H9 (cell line): ENCODE measurements around the gene PSPN. TPM values are rescaled to one million over a fixed set of nuclear protein-coding genes. Genes with fewer than 3 reads are reported as not detected.
A peak's percentile ranks its signal among the peaks of the same experiment; 100 is the strongest.

Experiments
- DNase-seq: peaks from one replicate; pipeline ENCODE4 v3.0.0-alpha.2; 2017
- H2AFZ ChIP-seq: one replicate; pipeline ENCODE4 v1.6.1; 2013; ENCODE audit warnings: mild to moderate bottlenecking, low read length, control low read depth, moderate library complexity
- H2AK5ac ChIP-seq: 2 replicates; pipeline ENCODE4 v1.6.1; 2013; ENCODE audit warnings: low read length, control low read depth, mixed read lengths; ENCODE audit not compliant: insufficient read length
- H2BK120ac ChIP-seq: one replicate; pipeline ENCODE4 v1.6.1; 2013; ENCODE audit warnings: low read depth, mild to moderate bottlenecking, low read length, control low read depth, inconsistent platforms; ENCODE audit not compliant: poor library complexity, severe bottlenecking
- H2BK12ac ChIP-seq: 2 replicates; pipeline ENCODE4 v1.6.1; 2013; ENCODE audit warnings: low read length, control low read depth, mixed read lengths, low read depth; ENCODE audit not compliant: insufficient read length
- H2BK15ac ChIP-seq: 2 replicates; pipeline ENCODE4 v1.6.1; 2013; ENCODE audit warnings: low read depth, low read length, control low read depth
- H2BK20ac ChIP-seq: one replicate; pipeline ENCODE4 v1.6.1; 2013; ENCODE audit warnings: low read depth, mild to moderate bottlenecking, low read length, control low read depth, inconsistent platforms; ENCODE audit not compliant: poor library complexity, severe bottlenecking
- H2BK5ac ChIP-seq: 2 replicates; pipeline ENCODE4 v1.6.1; 2013; ENCODE audit warnings: low read length, control low read depth, mixed read lengths; ENCODE audit not compliant: insufficient read length
- H3K14ac ChIP-seq: 2 replicates; pipeline ENCODE4 v1.6.1; 2013; ENCODE audit warnings: low read length, control low read depth; ENCODE audit not compliant: insufficient read depth
- H3K18ac ChIP-seq: 2 replicates; pipeline ENCODE4 v1.6.1; 2013; ENCODE audit warnings: low read depth, mild to moderate bottlenecking, mixed read lengths, low read length, control low read depth; ENCODE audit not compliant: insufficient read length
- H3K23ac ChIP-seq: 2 replicates; pipeline ENCODE4 v1.6.1; 2013; ENCODE audit warnings: low read length, control low read depth, mixed read lengths, low read depth; ENCODE audit not compliant: insufficient read length
- H3K23me2 ChIP-seq: 2 replicates; pipeline ENCODE4 v1.6.1; 2013; ENCODE audit warnings: low read depth, mild to moderate bottlenecking, mixed read lengths, low read length, control low read depth; ENCODE audit not compliant: insufficient read length, poor library complexity, severe bottlenecking
- H3K27ac ChIP-seq: 2 replicates; pipeline ENCODE4 v1.5.1; 2013; ENCODE audit warnings: low read length, control low read depth, mixed read lengths, low read depth; ENCODE audit not compliant: insufficient read length
- H3K27me3 ChIP-seq: 2 replicates; pipeline ENCODE4 v1.6.1; 2013; ENCODE audit warnings: low read length, control low read depth, inconsistent platforms; ENCODE audit not compliant: insufficient read depth
- H3K4ac ChIP-seq: 2 replicates; pipeline ENCODE4 v1.6.1; 2013; ENCODE audit warnings: low read depth, mild to moderate bottlenecking, control low read depth, inconsistent platforms, low read length, moderate library complexity
- H3K4me1 ChIP-seq: 2 replicates; pipeline ENCODE4 v1.6.1; 2013; ENCODE audit warnings: low read length, control low read depth, inconsistent platforms; ENCODE audit not compliant: insufficient read depth
- H3K4me2 ChIP-seq: 2 replicates; pipeline ENCODE4 v1.6.1; 2013; ENCODE audit warnings: low read length, control low read depth, mixed read lengths; ENCODE audit not compliant: insufficient read length, insufficient read depth
- H3K56ac ChIP-seq: 2 replicates; pipeline ENCODE4 v1.6.1; 2013; ENCODE audit warnings: low read depth, mild to moderate bottlenecking, mixed read lengths, low read length, control low read depth; ENCODE audit not compliant: insufficient read length
- H3K79me1 ChIP-seq: 2 replicates; pipeline ENCODE4 v1.6.1; 2013; ENCODE audit warnings: low read depth, mild to moderate bottlenecking, moderate library complexity, low read length, control low read depth, inconsistent platforms; ENCODE audit not compliant: insufficient read depth, poor library complexity, severe bottlenecking
- H3K79me2 ChIP-seq: 2 replicates; pipeline ENCODE4 v1.6.1; 2013; ENCODE audit warnings: low read length, control low read depth, inconsistent platforms; ENCODE audit not compliant: insufficient read depth
- H3K9ac ChIP-seq: 2 replicates; pipeline ENCODE4 v1.6.1; 2013; ENCODE audit warnings: low read length, control low read depth, mixed read lengths; ENCODE audit not compliant: insufficient read length; ENCODE audit errors: extremely low read depth
- H3K9me3 ChIP-seq: one replicate; pipeline ENCODE4 v1.6.1; 2013; ENCODE audit warnings: low read depth, low read length, inconsistent platforms; ENCODE audit not compliant: control insufficient read depth
- H3T11ph ChIP-seq: one replicate; pipeline ENCODE4 v1.6.1; 2013; ENCODE audit warnings: mild to moderate bottlenecking, low read length, control low read depth, inconsistent platforms
- H4K20me1 ChIP-seq: one replicate; pipeline ENCODE4 v1.6.1; 2013; ENCODE audit not compliant: control insufficient read depth, insufficient read length, insufficient read depth
- H4K5ac ChIP-seq: 2 replicates; pipeline ENCODE4 v1.6.1; 2013; ENCODE audit warnings: low read depth, mild to moderate bottlenecking, mixed read lengths, low read length, control low read depth; ENCODE audit not compliant: insufficient read length
- H4K8ac ChIP-seq: replicated peaks from 2 replicates; pipeline ENCODE4 v1.6.1; 2013; ENCODE audit warnings: low read length, control low read depth, mixed read lengths, low read depth; ENCODE audit not compliant: insufficient read length
- H4K91ac ChIP-seq: 2 replicates; pipeline ENCODE4 v1.6.1; 2013; ENCODE audit warnings: low read depth, mild to moderate bottlenecking, moderate library complexity, mixed read lengths, low read length, control low read depth; ENCODE audit not compliant: insufficient read length
- H3K27ac Mint-ChIP-seq, 3 experiments: 2 replicates in 2 of 3; 3 replicates in 1 of 3; pipeline ENCODE4 v1.8.0; 2020 to 2021; ENCODE audit warnings: mixed read lengths in 3 of 3, mild to moderate bottlenecking in 1 of 3, moderate library complexity in 1 of 3
- H3K27me3 Mint-ChIP-seq: 2 replicates; pipeline ENCODE4 v1.8.0; 2021; ENCODE audit warnings: low read depth, mild to moderate bottlenecking, moderate library complexity, mixed read lengths
- H3K36me3 Mint-ChIP-seq, 3 experiments: 2 replicates in 2 of 3; 3 replicates in 1 of 3; pipeline ENCODE4 v1.8.0; 2020 to 2021; ENCODE audit warnings: low read depth in 3 of 3, mixed read lengths in 3 of 3; ENCODE audit not compliant: insufficient read depth in 1 of 3
- H3K4me1 Mint-ChIP-seq, 2 experiments: 2 replicates each; pipeline ENCODE4 v1.8.0; 2020; ENCODE audit warnings: mixed read lengths in 2 of 2
- H3K4me3 Mint-ChIP-seq, 2 experiments: 2 replicates in 1 of 2; 3 replicates in 1 of 2; pipeline ENCODE4 v1.8.0; 2020 to 2021; ENCODE audit warnings: mild to moderate bottlenecking in 2 of 2, mixed read lengths in 2 of 2, moderate library complexity in 1 of 2
- H3K9me3 Mint-ChIP-seq, 2 experiments: 2 replicates in 1 of 2; 3 replicates in 1 of 2; pipeline ENCODE4 v1.8.0; 2020; ENCODE audit warnings: mild to moderate bottlenecking in 2 of 2, mixed read lengths in 2 of 2, moderate library complexity in 1 of 2
- WGBS: extraction: QIAGEN DNeasy Blood & Tissue Kit; methylation state at CpG from one replicate; pipeline ENCODE4 v1.1.7; 2013; ENCODE audit warnings: missing lambda C conversion rate, low lambda C conversion rate, mixed read lengths; ENCODE audit not compliant: insufficient read length; ENCODE audit errors: extremely low coverage; 5-methylcytosine and 5-hydroxymethylcytosine counted together
- total RNA-seq: library from RNA; stranded (reverse); gene quantifications from 2 replicates; pipeline ENCODE4 v1.2.1, GENCODE V29; 2021
- TF ChIP-seq, protein P1 (sequence below): fragments of 200-600 bp; sonication (generic); conservative IDR thresholded peaks from 3 replicates; pipeline ENCODE4 v1.8.0; 2021; ENCODE audit warnings: antibody characterized with exemption, mild to moderate bottlenecking

PSPN gene
- total RNA-seq, 1 experiment from 2014 or later: 2.1 TPM

DNA sequence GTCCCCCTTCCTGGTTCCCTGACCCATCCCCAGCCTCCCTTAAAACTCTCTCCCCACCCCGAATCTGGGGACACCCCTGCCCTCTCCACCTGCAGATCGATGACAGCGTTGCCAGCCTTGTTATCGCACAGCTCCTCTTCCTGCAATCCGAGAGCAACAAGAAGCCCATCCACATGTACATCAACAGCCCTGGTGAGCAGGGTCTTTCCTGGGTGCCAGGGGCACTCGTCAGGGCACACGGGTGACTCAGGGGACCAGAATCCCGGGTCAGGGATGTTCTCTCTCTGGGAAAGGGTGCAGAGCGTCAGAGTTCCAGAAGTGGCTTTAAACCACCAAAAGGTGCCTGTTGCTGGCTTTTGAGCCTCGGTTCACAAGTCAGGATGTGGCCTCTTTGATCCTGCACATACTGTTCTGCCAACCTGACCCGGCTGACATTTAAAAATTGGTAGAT lies 13.4 kb downstream of the PSPN start:
- H3K4me3 Mint-ChIP-seq: peak overlapping the region; percentile 84 to 93
- H3K79me1 ChIP-seq: no peaks in the 10 kb centered on the region
- H2AFZ ChIP-seq: no peak overlapping the region
- H3K4me2 ChIP-seq: peak overlapping the region; percentile 70
- peaks cover 4 to 11% of the 10 kb centered on the region in 2 experiments; a peak in 3 of 4 replicates for H3K4me1 Mint-ChIP-seq
- no peak overlapping the region for H3T11ph ChIP-seq
- H3K18ac ChIP-seq: no peak overlapping the region
- no peak overlapping the region for H4K8ac ChIP-seq
- H3K9ac ChIP-seq: peak overlapping the region; percentile 43
- no peak overlapping the region for H2BK12ac ChIP-seq
- H3K4me1 ChIP-seq: no peaks in the 10 kb centered on the region
- no peaks in the 10 kb centered on the region for H4K20me1 ChIP-seq
- no CpG with 5 or more reads among the region's 11 CpGs for WGBS
- peaks cover 23 to 33% (median 29%) of the 10 kb centered on the region in 3 experiments for H3K36me3 Mint-ChIP-seq
- H2BK120ac ChIP-seq: no peak overlapping the region
- H2AK5ac ChIP-seq: no peak overlapping the region
- no peak overlapping the region for H2BK20ac ChIP-seq
- no peak for DNase-seq
- no peak overlapping the region for H3K23ac ChIP-seq
- H3K27me3 ChIP-seq: no peaks in the 10 kb centered on the region
- TF ChIP-seq, protein P1, sequence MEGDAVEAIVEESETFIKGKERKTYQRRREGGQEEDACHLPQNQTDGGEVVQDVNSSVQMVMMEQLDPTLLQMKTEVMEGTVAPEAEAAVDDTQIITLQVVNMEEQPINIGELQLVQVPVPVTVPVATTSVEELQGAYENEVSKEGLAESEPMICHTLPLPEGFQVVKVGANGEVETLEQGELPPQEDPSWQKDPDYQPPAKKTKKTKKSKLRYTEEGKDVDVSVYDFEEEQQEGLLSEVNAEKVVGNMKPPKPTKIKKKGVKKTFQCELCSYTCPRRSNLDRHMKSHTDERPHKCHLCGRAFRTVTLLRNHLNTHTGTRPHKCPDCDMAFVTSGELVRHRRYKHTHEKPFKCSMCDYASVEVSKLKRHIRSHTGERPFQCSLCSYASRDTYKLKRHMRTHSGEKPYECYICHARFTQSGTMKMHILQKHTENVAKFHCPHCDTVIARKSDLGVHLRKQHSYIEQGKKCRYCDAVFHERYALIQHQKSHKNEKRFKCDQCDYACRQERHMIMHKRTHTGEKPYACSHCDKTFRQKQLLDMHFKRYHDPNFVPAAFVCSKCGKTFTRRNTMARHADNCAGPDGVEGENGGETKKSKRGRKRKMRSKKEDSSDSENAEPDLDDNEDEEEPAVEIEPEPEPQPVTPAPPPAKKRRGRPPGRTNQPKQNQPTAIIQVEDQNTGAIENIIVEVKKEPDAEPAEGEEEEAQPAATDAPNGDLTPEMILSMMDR: no peak
- no peak overlapping the region for H3K27ac ChIP-seq
- no peak overlapping the region for H2BK5ac ChIP-seq
- no peaks in the 10 kb centered on the region for H3K9me3 Mint-ChIP-seq
- H3K14ac ChIP-seq: no peak overlapping the region
- no peak overlapping the region for H3K4ac ChIP-seq
- no peak overlapping the region for H3K56ac ChIP-seq
- no peaks in the 10 kb centered on the region for H3K79me2 ChIP-seq
- no peak overlapping the region for H2BK15ac ChIP-seq
- peaks cover 3% of the 10 kb centered on the region for H3K27me3 Mint-ChIP-seq
- no peak overlapping the region for H4K91ac ChIP-seq
- H3K27ac Mint-ChIP-seq: peak overlapping the region in 1 of 3 experiments; percentile 81; a peak in 1 of 7 replicates
- peaks cover 7% of the 10 kb centered on the region for H3K23me2 ChIP-seq
- H3K9me3 ChIP-seq: no peaks in the 10 kb centered on the region
- H4K5ac ChIP-seq: no peak overlapping the region
